HFF-Myc (cell line): ENCODE measurements around the gene TBC1D16.

ENCODE experiments used
- DNase-seq: peaks from one replicate; pipeline ENCODE4 v3.0.0-alpha.2; 2011; ENCODE audit warnings: low read depth; ENCODE audit errors: extremely low read depth
- H3K4me3 ChIP-seq: replicated peaks from 2 replicates; pipeline ENCODE4 v1.5.1; 2011; ENCODE audit warnings: low read depth, mild to moderate bottlenecking, control low read depth, low read length
- CTCF ChIP-seq: IDR thresholded peaks from 2 replicates; pipeline ENCODE4 v1.5.1; 2012; ENCODE audit warnings: mild to moderate bottlenecking, low read depth, low read length, control low read depth; ENCODE audit errors: missing control alignments

TBC1D16 gene

GRCh38 chr17:80007939-80008338 lies 27.7 kb downstream of the TBC1D16 start:
- H3K4me3 ChIP-seq, result no peak overlapping the region
- TF ChIP-seq CTCF, result no peak

GRCh38 chr17:80006811-80007752 lies 28.6 kb downstream of the TBC1D16 start:
- DNase-seq, result no peak
- H3K4me3 ChIP-seq, result no peak overlapping the region
- TF ChIP-seq CTCF, result no peak

More at GRCh38 chr17:80007939-80008338, 27.7 kb downstream of the TBC1D16 start:
- DNase-seq, result no peak

DNA sequence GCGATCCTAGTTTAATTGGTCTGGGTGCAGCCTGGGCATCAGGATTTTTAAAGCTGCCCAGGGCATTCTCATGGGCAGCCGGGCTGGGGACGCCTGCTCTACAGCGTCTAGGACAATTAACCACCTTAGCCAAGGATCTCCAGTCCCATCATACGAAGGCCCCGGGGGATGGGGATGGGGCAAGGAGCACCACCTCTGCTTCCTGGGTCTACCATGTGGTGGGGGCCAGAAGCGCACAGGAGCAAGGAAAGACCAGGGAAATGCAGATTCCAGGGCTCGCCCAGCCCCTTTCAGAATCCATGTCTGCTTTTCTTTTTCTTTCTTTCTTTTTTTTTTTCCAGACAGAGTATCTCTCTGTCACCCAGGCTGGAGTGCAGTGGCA lies 29.3 kb downstream of the TBC1D16 start:
- H3K4me3 ChIP-seq, result no peak overlapping the region
- TF ChIP-seq CTCF, result no peak
- DNase-seq, result no peak

GRCh38 chr17:80005360-80006338 lies 30.0 kb downstream of the TBC1D16 start:
- no peak for DNase-seq
- peak; percentile 96 for TF ChIP-seq CTCF
- H3K4me3 ChIP-seq, result no peak overlapping the region

DNA sequence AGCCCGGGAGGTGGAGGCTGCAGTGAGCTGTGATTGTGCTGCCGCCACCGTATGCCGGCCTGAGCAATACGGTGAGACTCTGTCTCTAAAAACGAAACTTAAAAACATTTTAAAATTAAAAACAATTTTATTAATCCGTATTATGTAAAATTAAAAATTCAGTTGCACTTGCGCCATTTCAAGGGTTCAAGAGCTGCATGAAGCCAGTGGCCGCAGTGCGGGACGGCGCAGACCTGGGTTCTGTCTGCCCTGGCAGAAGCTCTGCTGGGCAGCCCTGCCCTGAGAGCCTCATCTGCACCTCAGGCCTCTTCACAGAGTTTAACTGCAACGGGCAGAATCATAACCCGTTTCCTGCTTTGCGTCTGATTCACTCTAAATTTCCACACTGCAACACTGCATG lies 31.7 kb downstream of the TBC1D16 start:
- H3K4me3 ChIP-seq, result no peak overlapping the region
- TF ChIP-seq CTCF, result no peak
- no peak for DNase-seq

GRCh38 chr17:80002690-80003490 lies 32.8 kb downstream of the TBC1D16 start:
- TF ChIP-seq CTCF, result no peak
- DNase-seq, result no peak
- no peak overlapping the region for H3K4me3 ChIP-seq
